HEK293T (cell line): Measurements from ENCODE around the gene PHF1.
A peak's percentile ranks its signal among the peaks of the same experiment; 100 is the strongest.

Experiments used
- CTCF ChIA-PET: fragments of 350-600 bp; formaldehyde crosslinking; extraction: SDS; loops from one replicate; lab custom pipeline; 2021; ENCODE audit warnings: antibody characterized with exemption, inconsistent platforms; lab: Yijun Ruan, JAX
- POLR2A ChIA-PET: fragments of 350-600 bp; formaldehyde crosslinking; extraction: SDS; loops from one replicate; lab custom pipeline; 2020; ENCODE audit warnings: antibody characterized with exemption, inconsistent platforms; lab: Yijun Ruan, JAX
- DNase-seq: peaks from one replicate; pipeline ENCODE4 v3.0.0; 2012; ENCODE audit warnings: mixed read lengths; ENCODE audit errors: extremely low spot score
- ARNT ChIP-seq: fragments of 450-650 bp; IDR thresholded peaks from 2 replicates; pipeline ENCODE4 v1.6.1; 2017; ENCODE audit warnings: mild to moderate bottlenecking
- BHLHE40 ChIP-seq: fragments of 450-650 bp; IDR thresholded peaks from 2 replicates; pipeline ENCODE4 v1.6.1; 2016; ENCODE audit warnings: mild to moderate bottlenecking, moderate library complexity, borderline replicate concordance
- CTBP1 ChIP-seq: fragments of 450-650 bp; IDR thresholded peaks from 2 replicates; pipeline ENCODE4 v1.6.1; 2016; ENCODE audit warnings: borderline replicate concordance
- ELF4 ChIP-seq: fragments of 450-650 bp; IDR thresholded peaks from 2 replicates; pipeline ENCODE4 v1.6.1; 2017; ENCODE audit warnings: antibody characterized with exemption
- FOXA1 ChIP-seq: fragments of 450-650 bp; IDR thresholded peaks from 2 replicates; pipeline ENCODE4 v1.6.1; 2016; ENCODE audit warnings: mild to moderate bottlenecking
- FOXK2 ChIP-seq: fragments of 450-650 bp; IDR thresholded peaks from 2 replicates; pipeline ENCODE4 v1.6.1; 2016; ENCODE audit warnings: mild to moderate bottlenecking
- FOXM1 ChIP-seq: fragments of 450-650 bp; IDR thresholded peaks from 2 replicates; pipeline ENCODE4 v1.6.1; 2017; ENCODE audit warnings: mild to moderate bottlenecking, borderline replicate concordance
- HDGF ChIP-seq: fragments of 450-650 bp; IDR thresholded peaks from 2 replicates; pipeline ENCODE4 v1.6.1; 2017; ENCODE audit warnings: antibody characterized with exemption, borderline replicate concordance
- L3MBTL2 ChIP-seq: fragments of 450-650 bp; conservative IDR thresholded peaks from 2 replicates; pipeline ENCODE4 v1.6.1; 2016; ENCODE audit warnings: mild to moderate bottlenecking
- LEF1 ChIP-seq: fragments of 450-650 bp; IDR thresholded peaks from 2 replicates; pipeline ENCODE4 v1.6.1; 2017; ENCODE audit warnings: mild to moderate bottlenecking, borderline replicate concordance
- NFRKB ChIP-seq: fragments of 450-650 bp; IDR thresholded peaks from 2 replicates; pipeline ENCODE4 v1.6.1; 2016; ENCODE audit warnings: mild to moderate bottlenecking, moderate library complexity
- SP1 ChIP-seq: fragments of 450-650 bp; IDR thresholded peaks from 2 replicates; pipeline ENCODE4 v1.6.1; 2017
- SUZ12 ChIP-seq: fragments of 450-650 bp; IDR thresholded peaks from 2 replicates; pipeline ENCODE4 v1.6.1; 2016; ENCODE audit warnings: mild to moderate bottlenecking
- TARDBP ChIP-seq: fragments of 450-650 bp; IDR thresholded peaks from 2 replicates; pipeline ENCODE4 v1.6.1; 2016
- ZNF384 ChIP-seq: fragments of 450-650 bp; IDR thresholded peaks from 2 replicates; pipeline ENCODE4 v1.6.1; 2016
- TF ChIP-seq, protein P1 (sequence below): fragments of 450-650 bp; IDR thresholded peaks from 2 replicates; pipeline ENCODE4 v1.6.1; 2016

PHF1 gene

DNA sequence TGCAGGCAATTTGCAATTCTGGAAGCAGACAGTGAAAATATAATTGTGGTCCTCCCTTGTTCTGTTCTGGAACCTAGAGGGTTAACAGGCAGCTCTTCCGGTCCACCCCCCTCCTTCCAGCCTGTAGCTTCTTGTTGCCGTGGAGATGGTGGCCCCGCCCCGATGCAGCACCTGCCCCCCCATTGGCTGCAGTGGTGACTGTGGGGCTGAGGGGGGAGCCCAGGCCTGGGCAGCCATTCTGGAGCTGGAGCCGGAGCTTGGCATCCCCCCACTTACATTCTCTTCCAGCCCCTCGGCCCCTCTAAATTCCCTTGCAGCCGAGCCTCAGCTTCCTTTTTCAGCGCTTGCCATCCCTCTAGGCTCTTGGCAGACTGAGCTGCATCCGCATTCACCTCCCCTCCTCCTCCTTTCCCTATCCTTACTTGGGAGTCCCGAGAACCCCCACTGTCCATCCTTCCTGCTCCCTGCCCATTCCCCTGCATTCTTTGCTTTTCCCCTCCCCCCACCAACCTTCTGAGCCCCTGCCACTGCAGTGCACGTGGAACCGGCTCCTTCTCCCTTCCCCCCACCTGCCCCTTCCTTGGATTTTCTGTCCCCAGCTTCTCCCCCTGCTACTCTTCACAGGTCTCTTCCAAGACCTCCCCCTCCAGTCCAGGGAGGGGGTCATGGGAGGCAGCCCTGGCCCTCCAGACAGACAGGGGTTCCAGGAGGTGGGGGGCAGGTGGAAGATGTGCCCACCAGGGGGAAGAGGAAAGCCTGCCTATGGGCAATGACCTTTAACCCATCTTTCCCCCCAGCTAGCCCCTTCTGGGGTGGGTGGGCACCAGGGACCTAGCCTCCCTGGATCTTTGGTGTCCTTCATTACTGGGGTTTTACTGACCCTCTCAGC lies 20.4 kb downstream of the PHF1 start:
- ChIA-PET CTCF (interaction anchor here (1.3 kb wide), 1 partner anchor 154 kb away, joined by 3 read pairs; no protein-coding TSS in a partner anchor), POLR2A (interaction anchor here (0.9 to 2.1 kb wide), 6 partner anchors 12 to 159 kb away, joined by 3 to 17 read pairs (median 4); partner anchors contain the start of genes CUTA, RPS18, SYNGAP1 and VPS52)
- no peak for TF ChIP-seq L3MBTL2
- TF ChIP-seq ZNF384: no peak
- no peak for TF ChIP-seq ARNT
- TF ChIP-seq ELF4: no peak
- no peak for TF ChIP-seq FOXA1
- no peak for TF ChIP-seq SP1
- TF ChIP-seq BHLHE40: no peak
- TF ChIP-seq, protein P1, sequence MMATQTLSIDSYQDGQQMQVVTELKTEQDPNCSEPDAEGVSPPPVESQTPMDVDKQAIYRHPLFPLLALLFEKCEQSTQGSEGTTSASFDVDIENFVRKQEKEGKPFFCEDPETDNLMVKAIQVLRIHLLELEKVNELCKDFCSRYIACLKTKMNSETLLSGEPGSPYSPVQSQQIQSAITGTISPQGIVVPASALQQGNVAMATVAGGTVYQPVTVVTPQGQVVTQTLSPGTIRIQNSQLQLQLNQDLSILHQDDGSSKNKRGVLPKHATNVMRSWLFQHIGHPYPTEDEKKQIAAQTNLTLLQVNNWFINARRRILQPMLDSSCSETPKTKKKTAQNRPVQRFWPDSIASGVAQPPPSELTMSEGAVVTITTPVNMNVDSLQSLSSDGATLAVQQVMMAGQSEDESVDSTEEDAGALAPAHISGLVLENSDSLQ: no peak
- TF ChIP-seq HDGF: no peak
- TF ChIP-seq TARDBP: no peak
- TF ChIP-seq SUZ12: no peak
- TF ChIP-seq FOXM1: no peak
- peak; percentile 60 for DNase-seq

DNA sequence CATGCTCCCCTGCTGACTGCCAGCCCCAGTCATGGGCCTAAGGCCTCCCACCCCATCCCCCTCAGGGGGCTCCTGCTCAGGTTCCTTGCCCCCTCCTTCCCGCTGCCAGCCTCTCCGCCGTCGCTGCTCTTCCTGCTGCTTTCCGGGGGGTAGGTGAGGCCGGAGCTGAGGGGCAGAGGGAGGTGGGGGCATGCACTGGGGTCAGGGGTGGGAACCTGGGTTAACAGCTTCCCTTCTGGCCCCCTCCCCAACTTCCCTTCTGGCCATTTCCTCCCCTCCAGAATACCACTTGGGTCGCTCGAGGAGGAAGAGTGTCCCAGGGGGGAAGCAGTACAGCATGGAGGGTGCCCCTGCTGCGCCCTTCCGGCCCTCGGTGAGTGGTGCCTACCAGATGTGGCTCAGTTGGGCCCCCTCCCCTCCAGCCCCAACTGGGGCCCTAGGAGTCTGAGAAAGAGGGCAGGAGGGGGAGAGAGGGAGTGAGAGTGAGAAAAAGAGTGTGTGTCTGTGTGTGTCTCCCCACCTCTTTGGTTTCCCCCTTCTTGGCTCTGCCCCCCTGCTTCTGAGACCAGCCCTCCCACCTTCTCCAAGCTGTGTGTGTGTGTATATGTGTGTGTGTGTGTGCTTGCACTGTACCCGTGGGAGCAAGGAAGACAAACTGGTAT lies 21.2 kb downstream of the PHF1 start:
- no peak for DNase-seq
- TF ChIP-seq BHLHE40 (no peak), SUZ12 (no peak), HDGF (no peak), FOXA1 (no peak), ARNT (no peak), ZNF384 (no peak), SP1 (no peak)
- ChIA-PET CTCF (no interaction called here), POLR2A (interaction anchor here (2.0 kb wide), 1 partner anchor 13 kb away, joined by 17 read pairs; the partner anchor contains the start of genes CUTA and SYNGAP1)

DNA sequence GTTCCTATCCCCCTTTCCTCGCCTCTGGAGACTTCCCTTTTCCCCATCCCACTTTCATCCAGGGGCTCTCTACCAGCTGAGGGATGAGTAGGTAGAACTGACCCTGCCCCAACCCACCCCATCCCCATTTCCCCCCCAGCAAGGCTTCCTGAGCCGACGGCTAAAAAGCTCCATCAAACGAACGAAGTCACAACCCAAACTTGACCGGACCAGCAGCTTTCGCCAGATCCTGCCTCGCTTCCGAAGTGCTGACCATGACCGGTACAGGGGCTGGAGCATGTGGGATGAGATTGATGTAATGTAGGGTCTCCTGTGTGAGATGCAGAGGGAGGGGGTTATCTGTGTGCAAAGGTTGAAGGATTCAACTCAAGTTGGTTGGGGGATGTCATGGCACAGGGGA lies 21.7 kb downstream of the PHF1 start:
- ChIA-PET POLR2A (interaction anchor here (0.6 to 1.5 kb wide), 2 partner anchors 22 to 138 kb away, joined by 3 to 8 read pairs; partner anchors contain the start of gene ZBTB9), CTCF (no interaction called here)
- TF ChIP-seq FOXM1: no peak
- TF ChIP-seq FOXA1: no peak
- DNase-seq: no peak

DNA sequence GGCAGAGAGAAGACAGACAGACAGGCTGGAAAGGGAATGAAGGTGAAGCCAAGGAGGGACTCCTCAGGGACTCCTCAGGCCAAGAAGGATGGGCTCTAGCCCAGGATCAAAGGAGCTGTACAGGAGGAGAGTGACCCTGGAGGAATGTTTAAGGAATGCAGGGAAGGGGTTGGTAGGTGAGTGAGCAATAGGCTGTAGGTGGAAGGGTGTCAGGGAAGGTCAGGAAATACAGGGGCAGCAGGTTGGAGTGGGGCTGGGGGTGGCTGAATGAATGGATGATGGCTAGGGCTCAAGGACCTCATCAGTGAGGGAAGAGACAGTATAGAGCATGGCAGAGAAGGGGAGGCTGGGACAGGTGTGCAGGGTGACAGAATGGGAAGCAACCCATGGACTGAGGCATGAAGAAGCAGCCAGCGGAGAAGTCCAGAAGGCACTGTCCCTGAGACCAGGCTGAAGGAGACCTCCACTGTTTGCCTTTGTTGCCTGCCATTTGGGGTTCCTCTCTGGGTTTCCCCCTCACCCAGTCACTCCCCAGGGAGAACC lies 22.3 kb downstream of the PHF1 start:
- TF ChIP-seq NFRKB: no peak
- TF ChIP-seq, protein P1: no peak
- TF ChIP-seq TARDBP: no peak
- no peak for TF ChIP-seq FOXK2
- no peak for TF ChIP-seq HDGF
- TF ChIP-seq FOXM1: no peak
- TF ChIP-seq BHLHE40: no peak
- POLR2A ChIA-PET: interaction anchor here (0.6 to 1.5 kb wide), 2 partner anchors 21 to 138 kb away, joined by 3 to 8 read pairs; partner anchors contain the start of gene ZBTB9
- no peak for DNase-seq
- CTCF ChIA-PET: interaction anchor here (1.5 kb wide), 1 partner anchor 15 kb away, joined by 4 read pairs; the partner anchor contains the start of gene CUTA

DNA sequence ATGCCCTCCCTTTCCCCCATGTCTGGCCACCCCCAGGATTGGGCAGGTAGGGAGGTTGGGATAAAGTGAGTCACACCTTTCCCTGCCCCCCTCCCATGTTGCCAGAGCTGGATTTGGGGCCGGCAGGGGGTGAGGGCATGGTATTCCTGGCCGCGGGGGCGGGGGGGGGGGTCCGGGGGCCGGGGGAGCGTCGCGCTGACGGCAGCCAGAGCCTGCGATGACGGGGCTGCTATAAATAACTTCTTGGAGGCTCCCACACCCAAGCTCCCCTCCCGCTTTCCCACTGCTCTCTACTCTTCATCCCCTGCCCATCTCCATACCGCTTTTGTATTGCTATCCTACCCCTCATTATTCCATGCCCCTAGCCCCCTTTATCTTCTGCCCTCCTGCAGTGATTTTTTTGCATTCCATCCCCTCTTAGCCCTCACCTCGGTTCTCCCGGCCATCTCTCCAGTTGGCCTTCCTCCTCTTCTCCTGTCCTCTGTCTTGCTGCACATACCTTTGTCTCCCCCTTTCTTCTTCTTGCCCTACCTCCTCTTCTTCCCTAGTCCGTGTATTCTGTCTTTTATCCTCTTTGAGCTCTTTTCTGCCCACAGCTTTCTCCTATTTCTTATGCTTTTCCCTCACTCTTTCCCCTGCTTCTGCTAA lies 22.9 kb downstream of the PHF1 start:
- TF ChIP-seq ARNT (no peak), FOXM1 (no peak), SP1 (no peak), BHLHE40 (no peak), LEF1 (no peak), FOXK2 (no peak), NFRKB (no peak), TARDBP (no peak), FOXA1 (no peak), ZNF384 (no peak), SUZ12 (no peak), L3MBTL2 (no peak), CTBP1 (no peak), HDGF (no peak), ELF4 (no peak)
- TF ChIP-seq, protein P1: no peak
- no peak for DNase-seq
- POLR2A ChIA-PET: interaction anchor here (1.5 to 1.7 kb wide), 2 partner anchors 8 to 20 kb away, joined by 4 to 8 read pairs; partner anchors contain the start of gene ZBTB9
- CTCF ChIA-PET: interaction anchor here (0.6 to 1.5 kb wide), 2 partner anchors 15 to 462 kb away, joined by 3 to 4 read pairs; partner anchors contain the start of gene CUTA
